PC-9 (cell line): ENCODE data around the gene DNAJB6.

ENCODE experiments used
- EZH2 ChIP-seq: fragments of 200-600 bp; sonication (generic); IDR thresholded peaks from 2 replicates; pipeline ENCODE4 v1.8.0; 2017; ENCODE audit warnings: antibody characterized with exemption, low read depth
- TF ChIP-seq, protein P1 (sequence below): fragments of 200-600 bp; sonication (generic); conservative IDR thresholded peaks from 2 replicates; pipeline ENCODE4 v1.6.1; 2017; ENCODE audit warnings: mixed run types, antibody characterized with exemption, mild to moderate bottlenecking, moderate library complexity

DNA sequence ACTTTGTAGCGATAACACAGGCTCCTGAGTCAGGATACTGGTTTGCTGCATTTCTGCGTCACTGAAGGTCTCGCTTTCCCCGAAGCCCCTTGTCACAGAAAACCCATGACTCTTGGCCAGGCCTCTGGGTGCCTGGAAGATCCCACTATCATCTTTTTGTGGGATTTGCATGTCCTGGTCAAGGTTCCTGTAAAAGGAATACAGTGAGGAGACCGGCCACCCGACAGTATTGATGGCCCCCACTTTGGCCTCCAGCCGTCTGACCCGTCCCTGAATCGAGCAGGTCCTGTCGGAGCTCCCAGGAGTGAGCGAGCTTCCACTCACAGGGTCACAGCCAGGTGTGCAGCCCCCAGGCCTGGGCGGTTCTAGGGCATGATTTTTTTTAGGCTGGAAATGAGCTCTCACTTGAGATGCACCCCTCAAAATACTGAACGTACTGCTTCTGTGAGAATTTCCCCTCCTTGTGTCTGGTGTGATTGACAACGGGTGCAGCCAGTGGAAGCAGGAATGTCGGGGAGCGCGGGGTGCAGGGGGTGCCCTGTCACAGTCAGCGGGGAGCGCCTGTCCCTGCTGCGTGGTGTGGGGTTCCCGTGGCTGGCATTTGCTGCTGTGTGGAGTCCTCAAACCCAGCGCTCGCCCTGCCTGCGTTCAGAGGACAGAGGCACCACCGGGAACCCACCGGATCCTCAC is 75.8 kb downstream of the DNAJB6 start:
- TF ChIP-seq, protein P1, sequence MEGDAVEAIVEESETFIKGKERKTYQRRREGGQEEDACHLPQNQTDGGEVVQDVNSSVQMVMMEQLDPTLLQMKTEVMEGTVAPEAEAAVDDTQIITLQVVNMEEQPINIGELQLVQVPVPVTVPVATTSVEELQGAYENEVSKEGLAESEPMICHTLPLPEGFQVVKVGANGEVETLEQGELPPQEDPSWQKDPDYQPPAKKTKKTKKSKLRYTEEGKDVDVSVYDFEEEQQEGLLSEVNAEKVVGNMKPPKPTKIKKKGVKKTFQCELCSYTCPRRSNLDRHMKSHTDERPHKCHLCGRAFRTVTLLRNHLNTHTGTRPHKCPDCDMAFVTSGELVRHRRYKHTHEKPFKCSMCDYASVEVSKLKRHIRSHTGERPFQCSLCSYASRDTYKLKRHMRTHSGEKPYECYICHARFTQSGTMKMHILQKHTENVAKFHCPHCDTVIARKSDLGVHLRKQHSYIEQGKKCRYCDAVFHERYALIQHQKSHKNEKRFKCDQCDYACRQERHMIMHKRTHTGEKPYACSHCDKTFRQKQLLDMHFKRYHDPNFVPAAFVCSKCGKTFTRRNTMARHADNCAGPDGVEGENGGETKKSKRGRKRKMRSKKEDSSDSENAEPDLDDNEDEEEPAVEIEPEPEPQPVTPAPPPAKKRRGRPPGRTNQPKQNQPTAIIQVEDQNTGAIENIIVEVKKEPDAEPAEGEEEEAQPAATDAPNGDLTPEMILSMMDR, result no peak
- no peak for TF ChIP-seq EZH2
